Muscle of arm (tissue), 12 donors: ENCODE results near the gene PLXDC1. TPM values are rescaled to one million over a fixed set of nuclear protein-coding genes. Genes with fewer than 3 reads are reported as not detected.
A peak's percentile ranks its signal among the peaks of the same experiment; 100 is the strongest.
"Not testable (repeated sequence)": the region's sequence is repeated elsewhere in the genome, so short reads cannot be mapped to it uniquely, and the experiment has no call there.

Experiments used
- DNase-seq: peaks from one replicate; pipeline ENCODE4 v3.0.0-alpha.2; 2013
- polyA plus RNA-seq, 12 donors: library from polyadenylated mRNA; unstranded; fragments of 120-200 nt; gene quantifications; one replicate each; pipeline ENCODE4 v1.2.1, GENCODE V29; 2013; ENCODE audit not compliant: insufficient read length in 12 of 12

The PLXDC1 gene
- polyA plus RNA-seq, 12 donors: 4.3 to 20.4 (median 9.5) TPM; not detected in 1

DNA sequence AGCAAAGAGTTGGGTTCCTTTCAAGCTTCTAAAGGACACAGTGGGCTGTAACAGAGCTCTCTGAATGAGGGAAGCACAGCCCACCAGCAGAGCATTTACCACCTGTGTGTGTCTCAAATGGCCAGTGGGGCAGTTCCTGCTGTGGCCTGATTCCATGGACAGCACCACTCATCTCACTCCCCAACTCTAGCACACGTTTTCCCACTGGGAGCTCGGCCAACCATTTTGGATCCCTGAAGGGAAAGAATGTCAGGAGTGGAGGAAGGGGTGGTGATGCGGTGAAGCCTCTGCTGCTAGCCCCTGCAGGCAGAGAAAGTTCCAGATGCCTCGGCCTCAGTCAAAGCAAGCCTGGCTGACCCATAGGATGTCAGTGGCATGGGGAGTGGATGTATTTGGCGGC lies 86.6 kb downstream of the PLXDC1 start:
- no peak for DNase-seq

DNA sequence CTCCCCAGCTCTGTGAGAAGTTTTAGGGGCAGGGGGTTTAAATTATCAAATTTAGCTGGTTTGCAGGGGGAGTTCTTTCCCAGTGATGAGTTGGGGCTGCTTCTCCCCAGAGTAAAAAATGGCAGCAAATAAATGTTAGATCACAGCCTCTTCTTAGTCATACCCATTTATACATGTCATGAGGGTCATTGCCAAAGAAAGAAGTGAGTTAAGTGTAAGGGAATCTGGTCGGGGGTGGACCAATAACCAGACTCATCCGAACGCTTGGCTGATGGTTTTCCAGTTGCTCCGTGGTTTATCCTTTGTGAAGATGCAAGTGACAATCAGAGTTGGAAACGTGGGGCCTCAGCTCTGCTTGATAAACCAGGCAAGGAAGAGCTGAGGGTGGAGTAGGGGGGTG lies 87.1 kb downstream of the PLXDC1 start:
- DNase-seq: no peak

DNA sequence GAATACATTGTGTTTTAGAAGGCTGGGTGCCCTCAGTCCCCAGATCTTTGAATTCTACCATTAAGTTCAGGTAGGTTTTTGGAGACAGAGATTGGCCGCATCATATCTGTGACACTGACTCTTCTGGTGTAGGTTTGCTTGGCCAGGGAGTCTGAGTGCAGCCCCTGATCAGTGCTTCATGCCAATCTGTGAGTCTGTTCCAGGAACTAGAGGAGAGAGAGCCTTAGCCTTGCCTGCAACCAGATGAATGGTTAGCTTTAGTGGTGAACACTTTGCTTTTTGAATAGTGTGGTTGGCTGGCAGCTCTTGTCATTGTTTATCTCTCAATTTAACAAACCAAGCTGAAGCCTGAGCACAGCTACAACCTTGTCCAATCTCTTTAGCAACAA lies 87.8 kb downstream of the PLXDC1 start:
- no peak for DNase-seq

DNA sequence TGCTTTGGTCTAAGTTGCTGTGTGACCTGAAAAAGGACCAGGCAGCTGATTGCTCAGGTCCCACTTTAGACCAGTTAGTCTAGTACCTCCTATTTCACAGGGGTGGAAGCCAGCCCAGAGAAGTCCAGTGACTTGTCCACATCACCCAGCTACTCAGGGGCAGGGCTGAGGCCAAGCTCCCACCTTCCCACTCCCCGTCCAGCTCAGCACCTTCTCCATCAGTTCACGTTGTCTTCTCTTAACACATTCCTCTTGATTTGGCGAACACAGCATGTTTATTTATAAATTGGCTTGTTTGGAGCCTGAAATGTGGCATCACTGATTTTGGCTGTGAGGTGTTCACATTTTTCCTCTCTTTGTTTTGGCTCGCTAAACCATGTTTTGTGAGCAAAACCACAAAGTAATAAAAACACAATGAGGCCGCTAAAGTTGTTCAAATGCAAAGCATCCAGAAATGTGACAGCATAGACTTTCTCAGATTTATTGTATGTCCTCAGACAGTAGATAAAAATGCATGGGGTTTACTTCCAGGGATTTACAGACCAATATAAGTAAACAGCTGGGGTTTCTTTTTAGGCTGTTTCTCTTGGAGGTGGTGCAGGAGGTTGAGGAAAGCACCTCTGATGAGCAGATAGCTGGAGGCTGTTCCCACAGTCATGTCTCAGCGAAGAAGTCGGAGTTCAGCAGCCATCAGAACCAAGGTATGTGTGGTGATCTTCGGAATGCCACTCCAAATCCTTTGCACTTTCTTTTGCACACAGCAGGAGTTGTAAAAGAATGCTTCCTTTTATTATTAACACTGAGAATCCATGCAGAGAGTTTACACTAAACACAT lies 88.4 kb downstream of the PLXDC1 start:
- no peak for DNase-seq

DNA sequence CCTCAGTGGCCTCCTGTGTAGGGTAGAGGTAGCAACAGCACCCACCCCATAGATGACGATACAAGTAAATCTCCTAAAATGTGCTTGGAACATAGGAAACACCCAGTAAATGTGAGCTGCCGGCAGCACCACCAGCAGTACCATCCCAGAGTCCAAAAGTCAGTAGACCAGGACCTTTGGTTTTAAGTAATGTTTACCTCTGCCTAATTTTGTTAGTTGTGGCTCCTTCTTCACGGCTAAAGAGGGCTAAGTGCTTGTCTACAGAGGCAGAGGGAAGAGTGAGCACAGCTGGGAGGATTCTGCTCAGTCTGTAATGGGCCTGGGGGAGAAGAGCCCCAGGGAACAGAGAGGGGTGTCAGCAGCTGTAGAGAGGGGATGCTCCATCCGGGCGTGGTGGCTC lies 92.9 kb downstream of the PLXDC1 start:
- no peak for DNase-seq

DNA sequence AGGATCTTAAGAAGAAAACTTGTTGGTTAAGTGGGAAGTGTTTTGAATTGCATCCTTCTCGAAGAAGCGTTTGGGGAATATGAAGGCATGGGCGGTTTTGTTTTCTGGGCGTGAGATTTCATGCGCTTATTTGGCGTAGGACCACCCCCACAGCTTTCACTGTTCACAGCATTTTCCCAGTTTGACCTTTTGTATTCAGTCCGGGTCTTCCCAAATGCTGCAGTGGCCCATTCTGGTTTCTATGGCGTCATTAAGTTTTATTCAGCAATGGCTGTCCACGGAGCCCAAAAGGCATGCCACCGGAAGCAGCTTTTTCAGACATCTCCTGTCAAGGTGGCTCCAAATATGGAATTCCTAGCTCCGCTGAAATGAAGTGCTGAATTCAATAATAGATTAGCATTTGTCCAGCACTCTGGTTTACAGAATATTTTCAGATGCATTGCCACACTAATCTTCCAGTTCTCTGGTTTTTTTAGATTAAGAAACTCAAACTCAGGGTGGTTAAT lies 93.7 kb downstream of the PLXDC1 start:
- DNase-seq: no peak

DNA sequence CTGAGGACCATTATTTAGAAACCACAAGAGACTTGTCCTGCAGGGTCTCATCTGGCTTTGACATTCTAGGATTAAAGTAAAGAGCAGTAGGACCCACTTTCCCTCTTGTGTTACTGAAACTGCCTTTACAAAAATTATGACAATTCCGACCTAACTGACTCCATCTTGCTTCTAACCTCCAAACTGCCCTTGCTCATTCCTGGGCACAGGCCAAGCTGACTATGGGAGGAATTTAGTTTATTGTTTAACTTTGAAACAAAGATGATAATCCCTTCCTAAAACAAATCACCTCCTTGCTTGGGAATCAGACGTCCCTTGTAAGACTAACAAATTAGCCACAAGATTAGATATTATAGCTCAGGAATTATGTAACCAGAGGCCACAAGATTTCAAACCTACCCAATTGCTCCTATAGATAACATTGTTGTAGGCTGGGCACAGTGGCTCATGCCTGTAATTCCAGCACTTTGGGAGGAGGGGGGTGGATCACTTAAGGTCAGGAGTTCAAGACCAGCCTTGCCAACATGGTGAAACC lies 97.3 kb downstream of the PLXDC1 start:
- no peak for DNase-seq

DNA sequence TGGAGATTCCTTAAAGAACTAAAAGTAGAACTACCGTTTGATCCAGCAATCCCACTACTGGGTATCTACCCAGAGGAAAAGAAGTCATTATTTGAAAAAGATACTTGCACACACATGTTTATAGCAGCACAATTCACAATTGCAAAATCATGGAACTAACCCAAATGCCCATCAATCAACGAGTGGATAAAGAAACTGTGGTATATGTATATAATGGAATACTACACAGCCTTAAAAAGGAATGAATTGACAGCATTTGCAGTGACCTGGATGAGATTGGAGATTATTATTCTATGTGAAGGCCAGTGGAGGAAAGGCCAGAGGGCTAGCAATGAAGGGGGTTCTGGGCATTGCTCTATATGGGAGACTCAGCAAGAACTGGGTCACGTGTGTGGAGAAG lies 99.0 kb downstream of the PLXDC1 start:
- not testable (repeated sequence) for DNase-seq

DNA sequence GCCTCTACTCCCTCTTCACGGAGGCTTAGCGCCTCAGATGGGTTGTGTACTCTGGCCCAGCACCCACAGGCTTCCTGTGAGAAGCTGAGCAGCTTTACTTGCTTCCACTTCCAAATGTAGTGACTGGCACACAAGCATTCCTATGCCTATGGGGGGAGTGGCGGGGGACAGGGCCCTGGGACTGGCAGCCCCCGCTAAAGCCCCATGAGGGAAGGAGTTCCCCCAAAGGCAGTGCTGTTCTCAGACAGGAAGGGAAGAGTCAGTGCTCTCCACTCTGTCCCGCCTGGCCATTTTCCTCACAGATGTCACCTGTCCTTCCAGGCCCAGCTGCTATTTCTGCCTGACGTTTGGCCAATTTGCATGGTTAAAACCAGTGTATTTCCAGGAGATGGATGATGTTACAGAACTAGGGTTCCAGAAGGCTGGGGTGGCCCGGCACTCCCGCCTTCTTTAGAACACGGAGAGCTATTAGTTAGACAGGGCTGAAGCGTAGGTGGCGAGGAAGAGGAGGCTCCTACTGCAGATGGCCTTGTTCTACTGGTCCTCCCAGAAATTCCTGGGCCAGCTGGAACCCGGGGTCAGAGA lies 100.3 kb downstream of the PLXDC1 start:
- DNase-seq: no peak

DNA sequence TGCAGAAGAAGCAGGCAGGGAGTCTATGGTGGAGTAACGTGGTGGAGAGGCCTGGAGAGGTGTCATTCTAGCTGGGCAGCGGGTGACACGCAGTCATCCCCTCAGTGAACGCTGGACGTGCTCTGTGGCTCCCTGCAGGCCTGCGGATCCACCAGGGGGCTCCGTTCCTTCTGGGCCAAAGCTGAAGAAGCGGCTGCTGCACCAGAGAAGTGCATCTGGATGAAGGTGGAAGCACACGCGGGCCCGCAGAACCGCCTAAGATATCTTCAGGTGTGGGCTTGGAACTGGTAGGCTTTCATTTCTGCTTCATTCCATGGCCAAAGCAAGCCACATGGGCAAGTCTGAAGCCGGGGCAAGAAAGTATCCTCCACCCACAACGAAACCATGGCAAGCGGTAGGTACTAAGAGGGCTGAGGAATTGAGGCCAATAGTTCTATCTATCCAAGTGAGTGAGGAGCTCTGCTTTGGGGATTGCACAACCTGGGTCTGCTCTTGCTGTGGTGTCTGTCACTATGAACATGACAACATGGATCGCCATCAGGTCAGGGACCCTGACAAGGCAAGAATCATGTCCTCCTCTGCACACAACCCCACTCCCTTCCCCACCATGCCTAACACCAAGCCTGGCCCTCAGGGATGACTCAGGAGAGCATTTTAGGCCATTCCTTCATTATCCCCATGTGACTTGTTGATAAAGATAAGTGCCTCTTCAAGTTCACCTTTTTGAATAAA lies 105.3 kb downstream of the PLXDC1 start:
- DNase-seq: no peak

DNA sequence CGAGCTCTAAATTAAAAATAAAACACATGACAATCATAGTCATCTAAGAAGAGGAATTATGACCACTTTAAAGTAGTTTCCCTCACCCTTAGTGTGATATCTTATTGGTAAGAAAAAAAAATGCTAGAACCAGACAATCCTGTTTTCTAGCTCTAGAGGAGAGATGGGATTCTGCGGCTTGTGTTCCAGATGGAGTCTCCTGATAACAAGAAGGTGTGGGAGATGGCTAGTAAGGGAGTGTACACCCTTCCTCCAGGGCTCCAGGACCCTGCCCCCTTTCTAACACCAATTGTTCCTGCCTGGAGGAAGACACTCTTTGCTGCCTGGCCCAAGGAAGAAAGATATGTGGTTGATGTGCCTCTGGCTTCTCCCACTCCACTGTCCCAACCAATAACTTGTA lies 115.4 kb downstream of the PLXDC1 start:
- DNase-seq: no peak

DNA sequence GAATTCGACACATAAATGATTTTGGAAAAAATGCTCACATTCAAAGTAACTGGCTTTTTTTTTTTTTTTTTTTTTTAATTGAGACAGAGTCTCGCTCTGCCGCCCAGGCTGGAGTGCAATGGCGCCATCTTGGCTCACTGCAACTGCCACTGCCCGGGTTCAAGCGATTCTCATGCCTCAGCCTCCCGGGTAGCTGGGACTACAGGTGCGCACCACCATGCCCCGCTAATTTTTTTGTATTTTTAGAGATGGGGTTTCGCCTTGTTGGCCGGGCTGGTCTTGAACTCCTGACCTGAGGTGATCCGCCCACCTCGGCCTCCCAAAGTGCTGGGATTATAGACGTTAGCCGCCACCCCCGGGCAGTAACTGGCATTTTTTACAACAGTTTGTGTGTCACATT lies 115.9 kb downstream of the PLXDC1 start:
- DNase-seq: not testable (repeated sequence)

DNA sequence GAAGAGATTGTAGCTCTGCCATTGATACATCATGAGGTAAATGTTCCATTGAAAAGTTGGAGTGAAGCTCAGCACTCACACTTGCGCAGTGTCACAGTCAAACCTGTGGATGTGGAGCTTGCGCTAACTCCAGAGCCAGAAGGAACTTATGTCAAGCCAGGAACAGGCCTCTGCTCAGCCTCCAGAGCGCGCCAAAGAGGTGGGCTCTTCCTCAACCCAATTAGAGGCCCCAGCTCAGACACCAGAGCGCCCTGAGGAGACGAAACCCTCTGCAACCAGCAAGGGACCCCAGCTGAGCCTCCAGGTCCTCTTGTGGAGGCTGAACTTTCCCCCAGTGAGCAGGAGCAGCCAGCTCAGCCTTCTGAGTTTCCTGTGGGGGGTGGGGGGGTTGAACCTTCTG lies 122.7 kb downstream of the PLXDC1 start:
- no peak for DNase-seq

DNA sequence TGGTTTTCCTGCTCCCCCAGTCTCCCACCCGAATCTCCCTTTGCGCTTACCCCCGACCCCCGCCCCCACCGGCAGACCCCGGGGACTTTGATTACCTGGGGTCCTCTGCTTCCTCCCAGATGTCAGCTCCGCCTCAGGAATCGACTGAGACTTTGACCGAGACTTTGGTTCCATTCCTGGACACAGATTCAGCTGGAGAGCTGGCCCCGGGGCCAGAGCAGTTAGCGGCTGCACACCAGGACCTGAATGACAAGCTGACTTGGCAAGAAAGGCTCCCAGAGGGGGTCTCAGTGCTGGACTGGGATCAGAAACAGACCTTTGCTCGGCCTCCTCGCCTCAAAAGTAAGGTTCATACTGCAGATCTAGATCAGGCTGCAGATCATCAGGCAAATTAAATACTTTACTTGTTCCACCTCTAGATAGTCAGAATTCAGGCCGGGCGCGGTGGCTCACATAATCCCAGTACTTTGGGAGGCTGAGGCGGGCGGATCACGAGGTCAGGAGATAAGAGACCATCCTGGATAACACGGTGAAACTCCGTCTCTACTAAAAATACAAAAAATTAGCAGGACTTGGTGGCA lies 123.9 kb downstream of the PLXDC1 start:
- DNase-seq: peak; percentile 63

DNA sequence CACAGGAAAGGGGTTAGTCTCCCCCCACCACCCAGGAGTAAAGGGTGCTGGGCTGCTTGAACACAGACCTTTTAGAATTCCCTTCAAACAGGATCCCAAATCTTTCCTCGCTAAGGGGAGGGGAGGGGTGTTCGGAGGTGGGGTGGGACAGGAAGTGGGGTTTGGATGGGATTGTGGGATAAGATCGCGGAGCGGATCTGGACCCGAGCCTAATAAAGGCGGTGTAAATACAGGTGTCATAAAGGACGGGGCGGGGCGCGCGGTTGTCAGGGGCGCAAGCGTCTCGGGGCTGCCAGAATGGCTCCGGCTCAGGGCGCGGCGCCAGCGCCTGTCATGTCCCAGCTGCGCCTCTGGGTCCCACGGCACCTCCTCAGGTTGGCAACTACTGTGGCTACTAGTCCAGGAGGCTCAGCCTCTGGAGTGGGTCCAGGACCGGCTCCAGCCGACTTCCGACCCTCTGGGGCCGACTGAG lies 124.4 kb downstream of the PLXDC1 start:
- peak; percentile 36 for DNase-seq

DNA sequence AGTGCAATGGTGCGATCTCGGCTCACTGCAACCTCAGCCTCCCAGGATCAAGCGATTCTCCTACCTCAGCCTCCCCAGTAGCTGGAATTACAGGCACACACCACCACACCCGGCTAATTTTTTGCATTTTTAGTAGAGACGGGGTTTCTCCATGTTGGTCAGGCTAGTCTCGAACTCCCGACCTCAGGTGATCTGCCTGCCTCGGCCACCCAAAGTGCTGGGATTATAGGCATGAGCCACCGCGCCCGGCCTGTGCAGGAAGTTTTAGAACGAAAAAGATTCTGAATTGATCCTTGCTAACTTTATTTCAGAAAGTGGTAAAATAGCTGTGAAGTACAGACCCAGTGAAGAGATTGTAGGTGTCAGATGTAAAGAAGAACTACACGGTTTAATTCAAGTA lies 125.1 kb downstream of the PLXDC1 start:
- DNase-seq: not testable (repeated sequence)

DNA sequence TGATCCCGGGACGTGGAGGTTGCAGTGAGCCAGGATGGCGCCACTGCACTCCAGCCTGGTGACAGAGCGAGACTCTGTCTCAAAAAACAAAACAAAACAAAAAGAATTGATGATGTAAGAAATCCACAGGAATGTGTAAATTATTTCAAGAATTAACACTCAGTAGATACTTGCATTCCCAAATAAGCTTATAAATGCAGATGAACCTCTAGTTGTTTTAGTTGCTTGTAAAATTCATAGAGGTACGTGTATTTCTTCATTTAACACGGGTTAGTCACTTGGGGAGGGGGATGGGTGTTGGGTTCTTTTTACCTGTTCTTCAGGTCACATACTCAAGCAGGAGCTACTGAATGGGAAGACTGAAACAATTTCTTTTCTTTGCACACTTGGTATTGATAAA lies 128.5 kb downstream of the PLXDC1 start:
- DNase-seq: no peak

DNA sequence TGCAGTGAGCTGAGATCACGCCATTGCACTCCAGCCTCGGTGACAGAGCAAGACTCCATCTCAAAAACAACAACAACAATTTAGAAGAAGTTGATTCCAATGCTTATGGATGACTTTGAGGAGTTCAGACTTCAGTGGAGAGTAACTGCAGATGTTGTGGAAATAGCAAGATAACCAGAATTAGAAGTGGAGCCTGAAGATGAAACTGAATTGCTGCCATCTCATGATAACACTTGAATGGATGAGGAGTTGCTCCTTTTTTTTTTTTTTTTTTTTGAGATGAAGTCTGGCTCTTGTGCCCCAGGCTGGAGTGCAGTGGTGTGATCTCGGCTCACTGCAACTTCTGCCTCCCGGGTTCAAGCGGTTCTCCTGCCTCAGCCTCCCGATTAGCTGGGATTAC lies 131.4 kb downstream of the PLXDC1 start:
- not testable (repeated sequence) for DNase-seq

DNA sequence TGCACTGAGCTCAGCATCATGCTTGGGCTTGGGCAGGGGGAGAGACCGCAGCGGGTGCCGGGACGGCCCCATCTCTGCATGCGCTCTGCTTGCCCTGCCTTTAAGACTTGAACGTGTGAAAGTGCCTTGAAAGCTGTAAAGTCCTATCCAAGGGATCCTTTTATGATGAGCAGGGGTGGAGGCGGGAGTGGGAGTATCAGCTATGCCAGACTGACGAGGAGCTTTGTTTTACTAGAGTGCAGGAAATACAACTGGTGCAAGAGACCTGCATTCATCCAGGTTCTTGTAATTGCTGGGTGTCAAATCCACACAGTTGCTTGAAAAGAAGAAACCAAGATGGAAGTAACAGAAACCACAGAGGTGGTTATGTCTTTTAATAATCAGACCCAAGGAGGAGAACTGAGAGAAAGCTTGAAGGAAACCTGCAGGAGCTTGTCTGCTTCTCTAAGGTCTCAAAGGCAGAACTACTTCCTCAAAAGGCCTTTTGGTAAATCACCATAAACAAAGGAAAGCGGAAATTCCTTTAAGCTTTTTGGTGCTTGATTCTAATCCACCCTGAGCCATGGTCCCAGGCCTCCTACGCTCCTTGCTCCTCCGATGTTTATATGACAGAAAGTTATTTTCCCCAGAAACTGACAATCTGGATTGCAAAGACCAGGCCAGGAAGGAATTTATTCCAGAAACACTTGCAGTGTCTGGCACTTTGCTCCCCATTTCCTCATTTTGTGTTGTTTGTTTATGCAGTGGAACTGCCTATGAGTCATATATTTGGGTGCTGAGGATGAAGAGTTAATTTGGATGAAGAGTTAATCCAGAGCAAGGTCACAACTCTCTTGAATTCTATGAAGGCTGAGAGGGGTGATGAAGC lies 132.9 kb downstream of the PLXDC1 start:
- DNase-seq: no peak

DNA sequence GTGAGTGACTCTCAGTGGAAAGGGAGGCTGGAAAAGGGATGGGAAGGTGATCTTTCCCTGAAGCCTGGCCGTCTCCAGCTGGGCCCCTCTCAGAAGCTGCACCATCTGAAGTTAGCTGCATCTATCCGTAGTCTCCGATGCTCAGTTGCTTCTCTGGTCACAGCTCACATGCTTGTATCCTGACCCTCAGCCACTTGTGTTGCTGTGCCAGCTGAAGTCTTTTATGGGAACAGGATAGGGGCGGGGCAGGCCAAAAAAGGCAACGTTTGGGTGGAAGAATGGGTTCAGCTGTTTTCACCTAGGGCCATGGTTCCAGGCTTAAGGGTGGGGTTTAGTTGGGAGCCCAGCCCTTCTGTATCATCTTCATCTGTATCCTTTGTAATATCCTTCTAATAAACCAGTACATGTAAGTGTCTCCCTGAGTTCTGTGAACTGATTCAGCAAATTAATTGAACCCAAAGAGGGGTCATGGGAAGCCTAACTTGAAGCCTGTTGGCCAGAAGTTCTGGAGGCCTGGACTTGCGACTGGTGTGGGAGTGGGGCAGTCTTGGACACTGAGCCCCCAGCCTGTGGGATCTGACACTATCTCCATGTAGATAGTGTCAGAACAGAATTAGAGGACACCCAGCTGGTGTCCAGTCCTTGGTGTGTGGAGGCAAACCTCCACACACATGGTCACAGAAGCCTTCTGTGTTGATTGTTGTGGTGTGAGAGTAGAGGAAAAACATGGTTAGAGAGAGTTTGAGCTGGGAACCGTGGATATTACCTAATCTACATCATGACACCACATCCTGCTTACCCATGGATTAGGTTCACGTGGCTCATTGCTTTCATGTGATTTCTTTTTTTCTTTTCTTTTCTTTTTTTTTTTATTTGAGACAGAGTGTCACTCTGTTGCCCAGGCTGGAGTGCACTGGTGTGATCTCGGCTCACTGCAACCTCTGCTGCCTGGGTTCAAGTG lies 135.0 kb downstream of the PLXDC1 start:
- no peak for DNase-seq
